ENCODE data around the gene DFFB. TPM values are rescaled to one million over a fixed set of nuclear protein-coding genes. Genes with fewer than 3 reads are reported as not detected.

DFFB gene
- total RNA-seq, 1 donor from 2014 or later, result 4.8 TPM

DNA sequence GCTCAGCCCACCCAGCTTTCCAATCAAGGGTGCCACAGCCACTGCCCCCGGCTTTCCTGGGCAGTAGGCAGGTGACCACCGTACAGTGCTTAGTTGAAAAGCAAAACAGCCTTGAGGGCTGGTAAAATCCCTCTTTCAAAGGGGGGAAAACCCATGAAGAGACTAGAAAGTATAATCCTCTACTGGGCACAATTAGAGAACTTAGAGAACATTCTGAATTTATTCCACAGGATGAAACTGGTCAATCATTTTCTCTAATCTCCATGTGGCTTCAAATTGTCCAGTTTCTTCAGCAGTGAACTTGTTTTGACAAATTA is 45.7 kb upstream of the DFFB start:
- Mint-ChIP-seq H3K4me1 (peaks cover 19% of the 10 kb centered on the region), H3K36me3 (peaks cover 4% of the 10 kb centered on the region), H3K27ac (no peak overlapping the region), H3K4me3 (no peak overlapping the region), H3K9me3 (peaks cover 9% of the 10 kb centered on the region), H3K27me3 (ENCODE audit: insufficient read depth, low read depth) (peaks cover 5% of the 10 kb centered on the region)
- H3F3A ChIP-seq (ENCODE audit: low read depth), result no peaks in the 10 kb centered on the region
- H3K9me3 ChIP-seq (ENCODE audit: low read depth), result no peaks in the 10 kb centered on the region
- H3K4me3 ChIP-seq, result no peak overlapping the region
- no peaks in the 10 kb centered on the region for H3K4me1 ChIP-seq
- TF ChIP-seq EZH2phosphoT487 (IDR thresholded peaks at IDR 0.05), result no peak
- TF ChIP-seq, protein P1, sequence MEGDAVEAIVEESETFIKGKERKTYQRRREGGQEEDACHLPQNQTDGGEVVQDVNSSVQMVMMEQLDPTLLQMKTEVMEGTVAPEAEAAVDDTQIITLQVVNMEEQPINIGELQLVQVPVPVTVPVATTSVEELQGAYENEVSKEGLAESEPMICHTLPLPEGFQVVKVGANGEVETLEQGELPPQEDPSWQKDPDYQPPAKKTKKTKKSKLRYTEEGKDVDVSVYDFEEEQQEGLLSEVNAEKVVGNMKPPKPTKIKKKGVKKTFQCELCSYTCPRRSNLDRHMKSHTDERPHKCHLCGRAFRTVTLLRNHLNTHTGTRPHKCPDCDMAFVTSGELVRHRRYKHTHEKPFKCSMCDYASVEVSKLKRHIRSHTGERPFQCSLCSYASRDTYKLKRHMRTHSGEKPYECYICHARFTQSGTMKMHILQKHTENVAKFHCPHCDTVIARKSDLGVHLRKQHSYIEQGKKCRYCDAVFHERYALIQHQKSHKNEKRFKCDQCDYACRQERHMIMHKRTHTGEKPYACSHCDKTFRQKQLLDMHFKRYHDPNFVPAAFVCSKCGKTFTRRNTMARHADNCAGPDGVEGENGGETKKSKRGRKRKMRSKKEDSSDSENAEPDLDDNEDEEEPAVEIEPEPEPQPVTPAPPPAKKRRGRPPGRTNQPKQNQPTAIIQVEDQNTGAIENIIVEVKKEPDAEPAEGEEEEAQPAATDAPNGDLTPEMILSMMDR (IDR thresholded peaks at IDR 0.05), result no peak
- TF ChIP-seq EZH2 (IDR thresholded peaks at IDR 0.05), result no peak
- no peaks in the 10 kb centered on the region for H3K79me2 ChIP-seq (ENCODE audit: low read depth)
- H3K4me2 ChIP-seq, result no peak overlapping the region
- no peaks in the 10 kb centered on the region for H3K36me3 ChIP-seq
- no peak for DNase-seq (ENCODE audit: low spot score)
- H2AFZ ChIP-seq (replicated peaks), result no peak overlapping the region
- H4K20me1 ChIP-seq (ENCODE audit: low read depth), result no peaks in the 10 kb centered on the region
- no peak overlapping the region for H3K9ac ChIP-seq
- no peak overlapping the region for H3K27ac ChIP-seq
- no peaks in the 10 kb centered on the region for H3K27me3 ChIP-seq

DNA sequence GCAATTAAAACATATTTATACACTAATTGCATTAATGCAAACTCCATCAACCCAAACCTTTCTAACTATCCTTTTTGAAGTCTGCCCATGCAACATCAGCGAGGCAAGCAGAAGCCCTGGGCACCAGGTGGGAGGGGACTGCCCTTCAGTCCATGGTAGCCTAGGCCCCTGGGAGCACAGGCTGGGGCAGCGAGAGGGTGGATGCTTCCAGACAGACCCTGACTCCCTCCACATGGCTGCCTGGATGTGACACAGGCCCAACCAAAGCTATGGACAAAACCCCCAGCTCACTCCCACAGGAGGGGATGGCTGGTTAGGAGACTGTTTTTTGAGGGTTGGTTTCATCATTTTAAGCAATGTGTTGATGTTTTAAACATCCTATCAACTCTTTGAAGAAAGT is 43.2 kb upstream of the DFFB start:
- Histone ChIP-seq H3K27me3 (no peaks in the 10 kb centered on the region), H3K9ac (no peak overlapping the region), H3K4me2 (no peak overlapping the region), H3F3A (ENCODE audit: low read depth) (no peaks in the 10 kb centered on the region), H2AFZ (replicated peaks) (no peak overlapping the region), H3K9me3 (ENCODE audit: low read depth) (no peaks in the 10 kb centered on the region), H3K27ac (no peak overlapping the region), H3K36me3 (no peaks in the 10 kb centered on the region), H3K4me1 (no peaks in the 10 kb centered on the region), H3K79me2 (ENCODE audit: low read depth) (no peaks in the 10 kb centered on the region), H4K20me1 (ENCODE audit: low read depth) (no peaks in the 10 kb centered on the region), H3K4me3 (no peak overlapping the region)
- Mint-ChIP-seq H3K4me1 (peaks cover 22% of the 10 kb centered on the region), H3K27ac (no peak overlapping the region), H3K27me3 (ENCODE audit: insufficient read depth, low read depth) (peaks cover 3% of the 10 kb centered on the region), H3K9me3 (no peaks in the 10 kb centered on the region), H3K36me3 (peaks cover 4% of the 10 kb centered on the region), H3K4me3 (no peak overlapping the region)
- TF ChIP-seq EZH2phosphoT487 (IDR thresholded peaks at IDR 0.05) (no peak), EZH2 (IDR thresholded peaks at IDR 0.05) (no peak)
- TF ChIP-seq, protein P1 (IDR thresholded peaks at IDR 0.05), result no peak
- DNase-seq (ENCODE audit: low spot score), result no peak

DNA sequence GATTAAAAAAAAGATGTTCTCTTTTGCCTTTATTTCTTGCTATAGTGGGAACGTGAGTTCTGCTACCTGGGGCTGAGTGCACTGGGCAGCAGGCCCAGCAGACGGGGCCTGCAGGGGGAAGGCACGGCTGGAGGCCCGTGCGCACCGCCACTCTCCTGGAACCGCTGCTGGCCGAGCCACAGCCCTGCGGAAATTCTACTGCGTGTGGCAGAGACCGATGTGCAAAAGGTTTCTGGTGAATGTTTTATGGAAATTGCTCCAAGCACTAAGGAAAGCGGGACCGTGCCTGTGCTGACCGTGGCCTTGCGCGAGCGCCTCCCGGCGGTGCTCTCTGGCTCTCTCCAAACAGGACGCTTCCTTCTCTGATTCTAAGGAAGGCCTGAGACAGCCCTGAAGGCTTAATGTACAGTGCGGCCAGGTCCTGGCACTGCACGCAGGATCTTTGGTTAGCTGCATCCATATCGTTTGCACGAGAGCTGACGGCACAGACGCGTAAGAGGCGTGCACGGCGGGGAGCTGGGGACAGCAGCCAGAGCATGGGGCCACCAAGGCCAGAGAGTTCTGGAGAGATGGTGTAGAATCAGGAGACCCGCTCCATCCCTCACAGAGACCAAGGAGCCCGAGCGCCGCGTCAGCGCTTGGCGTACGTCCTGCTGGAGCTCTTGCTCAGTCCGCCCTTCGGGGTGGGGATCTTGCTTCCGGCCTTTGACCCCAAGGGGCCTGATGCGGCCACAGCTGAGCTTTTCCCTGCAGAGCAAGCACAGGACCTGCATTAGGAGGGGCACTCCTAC is 42.3 kb upstream of the DFFB start:
- DNase-seq (ENCODE audit: low spot score), result no peak
- H4K20me1 ChIP-seq (ENCODE audit: low read depth), result no peaks in the 10 kb centered on the region
- Mint-ChIP-seq H3K4me3 (no peak overlapping the region), H3K4me1 (peaks cover 22% of the 10 kb centered on the region), H3K9me3 (no peaks in the 10 kb centered on the region), H3K36me3 (peaks cover 5% of the 10 kb centered on the region), H3K27ac (peak overlapping the region; percentile 82), H3K27me3 (ENCODE audit: insufficient read depth, low read depth) (peaks cover 3% of the 10 kb centered on the region)
- TF ChIP-seq EZH2phosphoT487 (IDR thresholded peaks at IDR 0.05) (no peak), EZH2 (IDR thresholded peaks at IDR 0.05) (no peak)
- TF ChIP-seq, protein P1 (IDR thresholded peaks at IDR 0.05), result no peak
- no peaks in the 10 kb centered on the region for H3K4me1 ChIP-seq
- no peaks in the 10 kb centered on the region for H3K27me3 ChIP-seq
- H2AFZ ChIP-seq (replicated peaks), result no peak overlapping the region
- H3K79me2 ChIP-seq (ENCODE audit: low read depth), result no peaks in the 10 kb centered on the region
- no peak overlapping the region for H3K4me3 ChIP-seq
- no peak overlapping the region for H3K9ac ChIP-seq
- no peaks in the 10 kb centered on the region for H3K9me3 ChIP-seq (ENCODE audit: low read depth)
- H3K4me2 ChIP-seq, result no peak overlapping the region
- H3K36me3 ChIP-seq, result no peaks in the 10 kb centered on the region
- H3K27ac ChIP-seq, result no peak overlapping the region
- H3F3A ChIP-seq (ENCODE audit: low read depth), result no peaks in the 10 kb centered on the region

Measured in neural progenitor cell (in vitro differentiated cells).